K562 (cell line): Measurements from ENCODE around the gene STIL. TPM values are rescaled to one million over a fixed set of nuclear protein-coding genes. Genes with fewer than 3 reads are reported as not detected.

ENCODE experiments used
- ATF2 ChIP-seq: sonication (generic); formaldehyde crosslinking; IDR thresholded peaks from 2 replicates; pipeline ENCODE4 v1.8.1; 2022; ENCODE audit warnings: missing genetic modification reagents
- BDP1 ChIP-seq: IDR thresholded peaks from 3 replicates; pipeline ENCODE4 v1.6.1; 2011; ENCODE audit not compliant: insufficient read length, insufficient read depth
- DEAF1 ChIP-seq: fragments of 450-650 bp; formaldehyde crosslinking; IDR thresholded peaks from 2 replicates; pipeline ENCODE4 v1.4.0; 2020; ENCODE audit warnings: mild to moderate bottlenecking, moderate library complexity
- ELF1 ChIP-seq: fragments of 200-800 bp; sonication (Bioruptor generic); IDR thresholded peaks from 2 replicates; pipeline ENCODE4 v1.6.1; 2016; ENCODE audit warnings: missing genetic modification characterization, missing compliant biosample characterization
- NFIX ChIP-seq: fragments of 250-450 bp; sonication (Bioruptor Pico); IDR thresholded peaks from 2 replicates; pipeline ENCODE4 v1.4.0; 2020; ENCODE audit warnings: low read depth, mild to moderate bottlenecking, moderate library complexity
- SETDB1 ChIP-seq: IDR thresholded peaks from one replicate; pipeline ENCODE4 v1.6.1; 2012; ENCODE audit warnings: low read length, control low read depth, inconsistent platforms
- SNRNP70 ChIP-seq: fragments of 200-400 bp; formaldehyde crosslinking; optimal IDR thresholded peaks from 2 replicates; pipeline ENCODE3; 2017; ENCODE audit warnings: low read depth, low read length
- SOX6 ChIP-seq: fragments of 450-650 bp; IDR thresholded peaks from 2 replicates; pipeline ENCODE4 v1.6.1; 2014; ENCODE audit warnings: mild to moderate bottlenecking
- SPI1 ChIP-seq: IDR thresholded peaks from 2 replicates; pipeline ENCODE4 v1.6.1; 2011; ENCODE audit warnings: low read depth, low read length, control low read depth, borderline replicate concordance
- STAG1 ChIP-seq: sonication (generic); formaldehyde crosslinking; IDR thresholded peaks from 2 replicates; pipeline ENCODE4 v1.5.0; 2020; ENCODE audit warnings: missing genetic modification reagents, borderline replicate concordance
- TBL1XR1 ChIP-seq, 2 experiments: IDR thresholded peaks; 2 replicates each; pipeline ENCODE4 v1.6.1; 2012; ENCODE audit warnings: improper control_type of control experiment in 2 of 2, low read length in 2 of 2, mild to moderate bottlenecking in 1 of 2
- TCF7L2 ChIP-seq: fragments of 150-350 bp; IDR thresholded peaks from 2 replicates; pipeline ENCODE4 v1.6.1; 2016; ENCODE audit warnings: low read depth, mild to moderate bottlenecking, low read length, moderate library complexity
- ZBTB40 ChIP-seq, 2 experiments: fragments of 450-650 bp in 1 of 2; sonication (generic) in 1 of 2; formaldehyde crosslinking in 1 of 2; IDR thresholded peaks; 2 replicates each; pipeline versions ENCODE4 v1.7.1 to v1.9.0; 2016 to 2022; ENCODE audit warnings: inconsistent platforms in 1 of 2, mild to moderate bottlenecking in 1 of 2, missing genetic modification reagents in 1 of 2
- ZNF146 ChIP-seq: IDR thresholded peaks from one replicate; pipeline ENCODE4 v1.6.1; 2018; ENCODE audit warnings: missing compliant biosample characterization; ENCODE audit not compliant: unreplicated experiment
- polyA plus RNA-seq, 8 experiments: library from polyadenylated mRNA; depleted of rRNA in 4 of 8; stranded (reverse) in 5 of 8; unstranded in 3 of 8; fragments of >200 nt; fragmentation: Nextera tagmentation in 2 of 8; fragmentation: Illumina TruSeq in 1 of 8; extraction: Ambion mirVana in 2 of 8; extraction: Trizol in 1 of 8; gene quantifications; 2 replicates each; pipeline versions ENCODE4 v1.2.1 to v1.2.3, GENCODE V29; 2011 to 2014; ENCODE audit warnings: inconsistent platforms in 1 of 8, missing spikeins in 1 of 8
- total RNA-seq, 7 experiments: library from RNA; depleted of rRNA in 6 of 7; stranded (reverse); fragments of >200 nt in 6 of 7; fragmentation: Illumina TruSeq in 2 of 7; extraction: Trizol in 2 of 7; gene quantifications; 2 replicates each; pipeline versions ENCODE4 v1.2.1 to v1.2.3, GENCODE V29; 2011 to 2021; ENCODE audit warnings: low replicate concordance in 1 of 7

STIL gene
- total and polyA plus RNA-seq, 9 of the 15 experiments (the other 6 are each of a cell fraction or from before 2014, with no cell fraction given) = 10.5 to 77.4 (median 39.6) TPM

- no peak for TF ChIP-seq DEAF1 (CRISPR knock-in tag)
- no peak for TF ChIP-seq SNRNP70
- TF ChIP-seq ATF2 = no peak
- TF ChIP-seq STAG1 (CRISPR knock-in tag) = no peak
- TF ChIP-seq TBL1XR1 (IDR thresholded peaks at IDR 0.05; ENCODE audit: low read length in 2 of 2) = peak in 1 of 2 experiments; percentile 13; a peak in 1 of 4 replicates
- no peak for TF ChIP-seq BDP1
- peak; percentile 82 for TF ChIP-seq ZBTB40 (IDR thresholded peaks at IDR 0.05)
- TF ChIP-seq ZBTB40 (CRISPR knock-in tag; IDR thresholded peaks at IDR 0.05) = no peak
- TF ChIP-seq TCF7L2 = 0 out of 2 replicates have a peak, but pooled peaks have one; percentile 27
- TF ChIP-seq SOX6 = peak; percentile 60; the same call in 1 of the 2 replicates
- peak; percentile 97 for TF ChIP-seq ELF1
- TF ChIP-seq ZNF146 = no peak
- no peak for TF ChIP-seq NFIX (CRISPR knock-in tag)
- peak; percentile 65 for TF ChIP-seq SPI1
- no peak for TF ChIP-seq SETDB1
These were observed at the start of gene STIL (continued) for GRCh38 chr1:47313915-47314664.
